CD4-positive, alpha-beta T cell treated with Interleukin-2 at 100 ng/mL for 4 hours (primary cell): Measurements from ENCODE around the gene LIN7A.

ENCODE experiments used
- DNase-seq: peaks from one replicate; pipeline ENCODE4 v3.0.0-alpha.2; 2020; ENCODE audit warnings: low spot score

The LIN7A gene

GRCh38 chr12:80749456-80749855 lies 188.3 kb downstream of the LIN7A start:
- no peak for DNase-seq

GRCh38 chr12:80747800-80748199 lies 189.9 kb downstream of the LIN7A start:
- DNase-seq, result no peak

- DNase-seq, result no peak
These were observed 191.8 kb downstream of the LIN7A start for GRCh38 chr12:80745851-80746505.
